ENCODE measurements around the gene ICAM5.

GRCh38 chr19:10283301-10284064, 6.3 kb upstream of the ICAM5 start:
- TF ChIP-seq, protein P1, sequence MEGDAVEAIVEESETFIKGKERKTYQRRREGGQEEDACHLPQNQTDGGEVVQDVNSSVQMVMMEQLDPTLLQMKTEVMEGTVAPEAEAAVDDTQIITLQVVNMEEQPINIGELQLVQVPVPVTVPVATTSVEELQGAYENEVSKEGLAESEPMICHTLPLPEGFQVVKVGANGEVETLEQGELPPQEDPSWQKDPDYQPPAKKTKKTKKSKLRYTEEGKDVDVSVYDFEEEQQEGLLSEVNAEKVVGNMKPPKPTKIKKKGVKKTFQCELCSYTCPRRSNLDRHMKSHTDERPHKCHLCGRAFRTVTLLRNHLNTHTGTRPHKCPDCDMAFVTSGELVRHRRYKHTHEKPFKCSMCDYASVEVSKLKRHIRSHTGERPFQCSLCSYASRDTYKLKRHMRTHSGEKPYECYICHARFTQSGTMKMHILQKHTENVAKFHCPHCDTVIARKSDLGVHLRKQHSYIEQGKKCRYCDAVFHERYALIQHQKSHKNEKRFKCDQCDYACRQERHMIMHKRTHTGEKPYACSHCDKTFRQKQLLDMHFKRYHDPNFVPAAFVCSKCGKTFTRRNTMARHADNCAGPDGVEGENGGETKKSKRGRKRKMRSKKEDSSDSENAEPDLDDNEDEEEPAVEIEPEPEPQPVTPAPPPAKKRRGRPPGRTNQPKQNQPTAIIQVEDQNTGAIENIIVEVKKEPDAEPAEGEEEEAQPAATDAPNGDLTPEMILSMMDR (IDR thresholded peaks at IDR 0.05), result no peak
- TF ChIP-seq POLR2A (IDR thresholded peaks at IDR 0.05) (no peak), EP300 (IDR thresholded peaks at IDR 0.05) (no peak), POLR2AphosphoS5 (IDR thresholded peaks at IDR 0.05) (no peak)
